ENCODE data around the gene COL12A1.

Gene COL12A1

DNA sequence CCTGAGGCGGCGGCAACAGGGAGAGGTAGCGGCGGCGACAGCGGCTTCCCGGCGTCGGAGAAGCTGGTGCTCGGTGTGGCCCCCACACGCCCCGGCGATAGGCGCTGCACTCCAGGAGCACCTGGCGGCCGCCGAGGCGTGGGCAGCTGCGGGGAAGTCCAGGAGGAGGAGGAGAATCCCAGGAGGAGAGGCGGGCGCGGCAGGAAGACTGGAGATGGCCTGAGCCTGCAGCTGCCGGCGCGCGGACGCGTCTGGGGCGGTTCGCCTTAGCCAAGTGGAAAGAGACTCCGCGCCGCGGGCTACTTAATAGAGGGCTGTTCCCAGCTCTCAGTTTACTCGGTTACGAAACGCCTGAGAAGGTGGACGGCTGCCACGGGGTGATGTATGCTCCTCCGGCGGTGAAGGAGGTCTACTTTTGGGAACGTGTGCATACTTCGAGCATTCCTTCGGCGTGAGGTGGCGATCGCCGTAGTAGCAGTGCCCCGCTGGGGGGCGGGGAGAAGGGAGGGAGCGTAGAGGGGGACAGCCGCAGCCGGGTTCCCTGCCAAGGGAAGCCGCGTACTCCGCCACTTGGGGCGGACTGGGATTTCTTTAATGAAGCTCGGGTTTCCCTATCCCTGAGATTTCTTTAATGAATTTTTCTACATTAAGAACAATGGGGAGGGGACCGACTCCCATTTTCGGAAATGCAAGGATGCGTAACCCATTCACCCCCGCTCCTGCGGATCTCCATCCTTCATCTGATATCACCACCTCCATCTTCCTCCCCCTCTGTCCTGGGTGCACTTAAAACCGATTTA, at the start of gene COL12A1:
Gene COL12A1 (minus strand): TSS at position 278 of the 800 bp plus-strand sequence. CDS start 3,261 bp downstream, outside the sequence.
- TF ChIP-seq, protein P1, sequence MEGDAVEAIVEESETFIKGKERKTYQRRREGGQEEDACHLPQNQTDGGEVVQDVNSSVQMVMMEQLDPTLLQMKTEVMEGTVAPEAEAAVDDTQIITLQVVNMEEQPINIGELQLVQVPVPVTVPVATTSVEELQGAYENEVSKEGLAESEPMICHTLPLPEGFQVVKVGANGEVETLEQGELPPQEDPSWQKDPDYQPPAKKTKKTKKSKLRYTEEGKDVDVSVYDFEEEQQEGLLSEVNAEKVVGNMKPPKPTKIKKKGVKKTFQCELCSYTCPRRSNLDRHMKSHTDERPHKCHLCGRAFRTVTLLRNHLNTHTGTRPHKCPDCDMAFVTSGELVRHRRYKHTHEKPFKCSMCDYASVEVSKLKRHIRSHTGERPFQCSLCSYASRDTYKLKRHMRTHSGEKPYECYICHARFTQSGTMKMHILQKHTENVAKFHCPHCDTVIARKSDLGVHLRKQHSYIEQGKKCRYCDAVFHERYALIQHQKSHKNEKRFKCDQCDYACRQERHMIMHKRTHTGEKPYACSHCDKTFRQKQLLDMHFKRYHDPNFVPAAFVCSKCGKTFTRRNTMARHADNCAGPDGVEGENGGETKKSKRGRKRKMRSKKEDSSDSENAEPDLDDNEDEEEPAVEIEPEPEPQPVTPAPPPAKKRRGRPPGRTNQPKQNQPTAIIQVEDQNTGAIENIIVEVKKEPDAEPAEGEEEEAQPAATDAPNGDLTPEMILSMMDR (IDR thresholded peaks at IDR 0.05; ENCODE audit: borderline replicate concordance, extremely low read depth, low read length, poor library complexity, severe bottlenecking), result no peak
- TF ChIP-seq EZH2 (IDR thresholded peaks at IDR 0.05; ENCODE audit: borderline replicate concordance, low read depth, low read length, severe bottlenecking), result no peak
- Histone ChIP-seq H2AFZ (ENCODE audit: low read depth, low read length) (no peak within 1 kb of the TSS), H3K9me3 (ENCODE audit: insufficient read depth, low read length, severe bottlenecking) (no peaks in the 10 kb centered on the region), H3K79me2 (ENCODE audit: insufficient read depth, low read length) (no peaks in the 10 kb centered on the region), H3K9ac (ENCODE audit: low read depth, low read length) (no peak within 1 kb of the TSS), H3K4me2 (ENCODE audit: insufficient read depth, low read length) (no peak within 1 kb of the TSS), H3K27me3 (ENCODE audit: insufficient read depth, low read length, poor library complexity) (no peaks in the 10 kb centered on the region), H3K4me3 (ENCODE audit: low read depth in 1 of 2, low read length in 2 of 2) (no peak within 1 kb of the TSS), H4K20me1 (ENCODE audit: insufficient read depth, low read length) (no peaks in the 10 kb centered on the region), H3K27ac (ENCODE audit: low read length) (no peak within 1 kb of the TSS), H3K36me3 (ENCODE audit: insufficient read depth, low read length) (no peaks in the 10 kb centered on the region), H3K4me1 (ENCODE audit: insufficient read depth, low read length) (no peaks in the 10 kb centered on the region)
- DNase-seq (no peak), ATAC-seq (ENCODE audit: insufficient read depth, low read depth) (no peak)

DNA sequence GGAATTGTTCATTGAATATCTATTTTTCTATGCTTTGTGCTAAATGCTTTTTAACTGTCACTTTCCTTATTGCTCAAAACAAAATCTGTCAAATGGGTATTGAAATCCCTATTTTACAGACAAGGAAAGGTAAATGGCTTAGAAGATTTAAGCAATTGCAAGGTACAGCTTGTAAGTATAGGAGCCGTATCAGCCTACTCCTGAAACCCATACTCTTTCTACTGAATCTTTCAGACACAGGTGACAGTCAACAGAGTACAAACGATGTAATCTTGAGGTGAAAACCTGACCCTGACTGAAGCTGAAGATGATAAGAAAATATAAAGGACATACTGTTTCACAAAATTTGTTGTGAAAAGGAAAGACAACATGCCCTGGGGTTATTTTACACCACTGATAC, 44.7 kb upstream of the COL12A1 start:
- ATAC-seq (ENCODE audit: insufficient read depth, low read depth), result no peak
- H3K4me1 ChIP-seq (ENCODE audit: insufficient read depth, low read length), result no peaks in the 10 kb centered on the region
- H3K9ac ChIP-seq (ENCODE audit: low read depth, low read length), result no peak overlapping the region
- H3K4me2 ChIP-seq (ENCODE audit: insufficient read depth, low read length), result no peak overlapping the region
- H3K36me3 ChIP-seq (ENCODE audit: insufficient read depth, low read length), result peaks cover 11% of the 10 kb centered on the region; the same call in 1 of the 2 replicates
- no peaks in the 10 kb centered on the region for H4K20me1 ChIP-seq (ENCODE audit: insufficient read depth, low read length)
- no peaks in the 10 kb centered on the region for H3K79me2 ChIP-seq (ENCODE audit: insufficient read depth, low read length)
- no peak overlapping the region for H3K27ac ChIP-seq (ENCODE audit: low read length)
- H3K27me3 ChIP-seq (ENCODE audit: insufficient read depth, low read length, poor library complexity), result no peaks in the 10 kb centered on the region
- no peak for TF ChIP-seq EZH2 (IDR thresholded peaks at IDR 0.05; ENCODE audit: borderline replicate concordance, low read depth, low read length, severe bottlenecking)
- TF ChIP-seq, protein P1 (IDR thresholded peaks at IDR 0.05; ENCODE audit: borderline replicate concordance, extremely low read depth, low read length, poor library complexity, severe bottlenecking), result no peak
- no peak overlapping the region for H2AFZ ChIP-seq (ENCODE audit: low read depth, low read length)
- H3K9me3 ChIP-seq (ENCODE audit: insufficient read depth, low read length, severe bottlenecking), result no peaks in the 10 kb centered on the region
- DNase-seq, result no peak
- H3K4me3 ChIP-seq (ENCODE audit: low read depth in 1 of 2, low read length in 2 of 2), result no peak overlapping the region

DNA sequence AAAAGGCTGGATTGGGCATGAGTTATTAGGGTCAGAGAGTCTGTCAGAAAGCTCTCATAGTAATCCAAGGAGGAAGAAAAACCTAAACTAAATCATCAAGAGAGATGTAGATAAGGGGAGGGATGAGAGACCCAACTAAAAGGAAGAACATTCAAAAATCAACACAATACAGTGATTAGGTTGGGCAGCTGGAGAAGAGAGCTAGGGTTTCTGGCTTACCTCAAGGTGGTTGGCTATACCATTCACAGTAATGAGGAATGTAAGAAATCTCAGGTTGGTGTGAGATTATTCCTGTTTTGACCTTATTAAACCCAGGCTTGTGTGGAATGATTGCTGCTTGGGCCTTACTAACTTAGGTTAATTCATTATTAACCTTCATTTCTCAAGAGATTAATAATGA, 44.0 kb upstream of the COL12A1 start:
- no peak overlapping the region for H3K9ac ChIP-seq (ENCODE audit: low read depth, low read length)
- DNase-seq, result no peak
- peaks cover 2% of the 10 kb centered on the region for H3K4me1 ChIP-seq (ENCODE audit: insufficient read depth, low read length)
- no peak for TF ChIP-seq EZH2 (IDR thresholded peaks at IDR 0.05; ENCODE audit: borderline replicate concordance, low read depth, low read length, severe bottlenecking)
- TF ChIP-seq, protein P1 (IDR thresholded peaks at IDR 0.05; ENCODE audit: borderline replicate concordance, extremely low read depth, low read length, poor library complexity, severe bottlenecking), result no peak
- ATAC-seq (ENCODE audit: insufficient read depth, low read depth), result no peak
- H3K9me3 ChIP-seq (ENCODE audit: insufficient read depth, low read length, severe bottlenecking), result no peaks in the 10 kb centered on the region
- H3K27ac ChIP-seq (ENCODE audit: low read length), result no peak overlapping the region
- H3K4me3 ChIP-seq (ENCODE audit: low read depth in 1 of 2, low read length in 2 of 2), result no peak overlapping the region
- H3K36me3 ChIP-seq (ENCODE audit: insufficient read depth, low read length), result peaks cover 4% of the 10 kb centered on the region; the same call in 1 of the 2 replicates
- no peak overlapping the region for H3K4me2 ChIP-seq (ENCODE audit: insufficient read depth, low read length)
- H3K27me3 ChIP-seq (ENCODE audit: insufficient read depth, low read length, poor library complexity), result no peaks in the 10 kb centered on the region
- no peaks in the 10 kb centered on the region for H4K20me1 ChIP-seq (ENCODE audit: insufficient read depth, low read length)
- H3K79me2 ChIP-seq (ENCODE audit: insufficient read depth, low read length), result no peaks in the 10 kb centered on the region
- H2AFZ ChIP-seq (ENCODE audit: low read depth, low read length), result no peak overlapping the region
